Hepatocyte (in vitro differentiated cells): ENCODE results near the gene RNASE13. TPM values are rescaled to one million over a fixed set of nuclear protein-coding genes. Genes with fewer than 3 reads are reported as not detected.
A peak's percentile ranks its signal among the peaks of the same experiment; 100 is the strongest.

Experiments
- DNase-seq: peaks from one replicate; pipeline ENCODE4 v3.0.0-alpha.2; 2016; ENCODE audit warnings: low spot score
- H2AFZ ChIP-seq: fragments of 200-600 bp; sonication (generic); 2 replicates; pipeline ENCODE4 v1.6.0; 2016; ENCODE audit warnings: antibody characterized with exemption, mild to moderate bottlenecking
- H3K27ac ChIP-seq: fragments of 200-600 bp; sonication (generic); 2 replicates; pipeline ENCODE4 v1.5.1; 2016; ENCODE audit warnings: mild to moderate bottlenecking
- H3K27me3 ChIP-seq: fragments of 200-600 bp; sonication (generic); 2 replicates; pipeline ENCODE4 v1.6.1; 2016
- H3K36me3 ChIP-seq: fragments of 200-600 bp; sonication (generic); replicated peaks from 2 replicates; pipeline ENCODE4 v1.5.1; 2016; ENCODE audit warnings: low read depth; ENCODE audit not compliant: insufficient read depth
- H3K4me1 ChIP-seq: fragments of 200-600 bp; sonication (generic); 2 replicates; pipeline ENCODE4 v1.5.1; 2016; ENCODE audit warnings: mild to moderate bottlenecking, moderate library complexity; ENCODE audit not compliant: insufficient read depth
- H3K4me2 ChIP-seq: fragments of 200-600 bp; sonication (generic); 2 replicates; pipeline ENCODE4 v1.6.0; 2016
- H3K4me3 ChIP-seq: fragments of 200-600 bp; sonication (generic); 2 replicates; pipeline ENCODE4 v1.5.1; 2016; ENCODE audit warnings: mild to moderate bottlenecking
- H3K79me2 ChIP-seq: fragments of 200-600 bp; sonication (generic); 2 replicates; pipeline ENCODE4 v1.6.0; 2017; ENCODE audit warnings: mild to moderate bottlenecking
- H3K9me2 ChIP-seq: fragments of 200-600 bp; sonication (generic); replicated peaks from 2 replicates; pipeline ENCODE4 v1.6.0; 2017; ENCODE audit warnings: mild to moderate bottlenecking; ENCODE audit not compliant: insufficient read depth
- H3K9me3 ChIP-seq: fragments of 200-600 bp; sonication (generic); 2 replicates; pipeline ENCODE4 v1.5.1; 2016; ENCODE audit warnings: low read depth, mild to moderate bottlenecking
- H4K20me1 ChIP-seq: fragments of 200-600 bp; sonication (generic); 2 replicates; pipeline ENCODE4 v1.6.0; 2016; ENCODE audit warnings: mild to moderate bottlenecking; ENCODE audit not compliant: insufficient read depth, poor library complexity, severe bottlenecking
- EZH2 ChIP-seq: fragments of 200-600 bp; sonication (generic); IDR thresholded peaks from 2 replicates; pipeline ENCODE4 v1.6.1; 2016; ENCODE audit warnings: antibody characterized with exemption, mild to moderate bottlenecking, borderline replicate concordance
- EZH2phosphoT487 ChIP-seq: fragments of 200-600 bp; sonication (generic); IDR thresholded peaks from one replicate; pipeline ENCODE4 v1.6.1; 2018; ENCODE audit warnings: antibody characterized with exemption, mild to moderate bottlenecking, low read depth, moderate library complexity; ENCODE audit not compliant: unreplicated experiment, severe bottlenecking
- WGBS: methylation state at CpG from one replicate; pipeline ENCODE4 v1.1.6; 2016; ENCODE audit warnings: low lambda C conversion rate; ENCODE audit errors: missing lambda C conversion rate; 5-methylcytosine and 5-hydroxymethylcytosine counted together
- polyA plus RNA-seq: library from polyadenylated mRNA; unstranded; fragments of >200 nt; fragmentation: Nextera tagmentation; extraction: Ambion mirVana; gene quantifications from 2 replicates; pipeline ENCODE4 v1.2.1, GENCODE V29; 2016
- total RNA-seq: library from RNA; depleted of rRNA; stranded (reverse); fragments of >200 nt; gene quantifications from 2 replicates; pipeline ENCODE4 v1.2.3, GENCODE V29; 2014
- TF ChIP-seq, protein P1 (sequence below): fragments of 200-600 bp; sonication (generic); IDR thresholded peaks from 2 replicates; pipeline ENCODE4 v1.5.1; 2016; ENCODE audit warnings: antibody characterized with exemption, mild to moderate bottlenecking; ENCODE audit not compliant: poor library complexity

RNASE13 gene
- total and polyA plus RNA-seq, 2 experiments from 2014 or later: not detected

- H3K9me3 ChIP-seq: no peaks in the 10 kb centered on the region
- peak overlapping the region; percentile 69 for H3K27ac ChIP-seq
- no peak overlapping the region for H3K4me3 ChIP-seq
- peaks cover 19% of the 10 kb centered on the region for H3K4me1 ChIP-seq
- TF ChIP-seq, protein P1, sequence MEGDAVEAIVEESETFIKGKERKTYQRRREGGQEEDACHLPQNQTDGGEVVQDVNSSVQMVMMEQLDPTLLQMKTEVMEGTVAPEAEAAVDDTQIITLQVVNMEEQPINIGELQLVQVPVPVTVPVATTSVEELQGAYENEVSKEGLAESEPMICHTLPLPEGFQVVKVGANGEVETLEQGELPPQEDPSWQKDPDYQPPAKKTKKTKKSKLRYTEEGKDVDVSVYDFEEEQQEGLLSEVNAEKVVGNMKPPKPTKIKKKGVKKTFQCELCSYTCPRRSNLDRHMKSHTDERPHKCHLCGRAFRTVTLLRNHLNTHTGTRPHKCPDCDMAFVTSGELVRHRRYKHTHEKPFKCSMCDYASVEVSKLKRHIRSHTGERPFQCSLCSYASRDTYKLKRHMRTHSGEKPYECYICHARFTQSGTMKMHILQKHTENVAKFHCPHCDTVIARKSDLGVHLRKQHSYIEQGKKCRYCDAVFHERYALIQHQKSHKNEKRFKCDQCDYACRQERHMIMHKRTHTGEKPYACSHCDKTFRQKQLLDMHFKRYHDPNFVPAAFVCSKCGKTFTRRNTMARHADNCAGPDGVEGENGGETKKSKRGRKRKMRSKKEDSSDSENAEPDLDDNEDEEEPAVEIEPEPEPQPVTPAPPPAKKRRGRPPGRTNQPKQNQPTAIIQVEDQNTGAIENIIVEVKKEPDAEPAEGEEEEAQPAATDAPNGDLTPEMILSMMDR: no peak
- no peaks in the 10 kb centered on the region for H3K9me2 ChIP-seq
- no peaks in the 10 kb centered on the region for H4K20me1 ChIP-seq
- H3K79me2 ChIP-seq: no peaks in the 10 kb centered on the region
- H3K36me3 ChIP-seq: no peaks in the 10 kb centered on the region
- peak; percentile 75 for DNase-seq
- WGBS: 52% methylated on average over 10 of the region's 10 CpGs
- H3K27me3 ChIP-seq: no peaks in the 10 kb centered on the region
- peak overlapping the region; percentile 62 for H3K4me2 ChIP-seq
- H2AFZ ChIP-seq: peak overlapping the region; percentile 29
Measured at GRCh38 chr14:21038441-21039422, 4.1 kb upstream of the RNASE13 start.

DNA sequence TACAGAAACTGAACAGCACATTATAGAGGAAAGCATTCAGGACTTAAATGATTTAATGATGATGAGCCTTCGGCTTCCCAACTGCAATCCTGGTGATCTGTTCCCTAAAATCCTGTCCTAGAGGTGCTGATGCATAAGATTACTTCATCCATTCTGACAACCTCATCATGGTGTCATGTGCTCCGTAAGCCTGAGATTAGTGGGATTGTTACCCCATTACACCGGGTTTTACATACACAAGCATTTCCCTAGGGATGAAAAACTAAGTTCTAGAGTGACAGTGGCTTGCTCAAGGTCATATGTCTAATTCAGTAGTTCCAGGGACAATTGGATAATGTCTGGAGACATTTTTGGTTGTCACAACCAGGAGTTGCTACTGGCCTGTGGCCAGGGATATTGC is 2.5 kb upstream of the RNASE13 start:
- no peaks in the 10 kb centered on the region for H3K79me2 ChIP-seq
- H3K36me3 ChIP-seq: no peaks in the 10 kb centered on the region
- no peak overlapping the region for H3K27ac ChIP-seq
- WGBS: 88% methylated on average over 3 of the region's 3 CpGs
- H3K4me2 ChIP-seq: no peak overlapping the region
- no peak for TF ChIP-seq EZH2phosphoT487
- TF ChIP-seq EZH2: no peak
- TF ChIP-seq, protein P1: no peak
- no peak overlapping the region for H3K4me3 ChIP-seq
- H2AFZ ChIP-seq: no peak overlapping the region
- H4K20me1 ChIP-seq: no peaks in the 10 kb centered on the region
- DNase-seq: no peak
- peaks cover 19% of the 10 kb centered on the region for H3K4me1 ChIP-seq
- H3K9me3 ChIP-seq: no peaks in the 10 kb centered on the region
- H3K27me3 ChIP-seq: no peaks in the 10 kb centered on the region
- H3K9me2 ChIP-seq: no peaks in the 10 kb centered on the region

DNA sequence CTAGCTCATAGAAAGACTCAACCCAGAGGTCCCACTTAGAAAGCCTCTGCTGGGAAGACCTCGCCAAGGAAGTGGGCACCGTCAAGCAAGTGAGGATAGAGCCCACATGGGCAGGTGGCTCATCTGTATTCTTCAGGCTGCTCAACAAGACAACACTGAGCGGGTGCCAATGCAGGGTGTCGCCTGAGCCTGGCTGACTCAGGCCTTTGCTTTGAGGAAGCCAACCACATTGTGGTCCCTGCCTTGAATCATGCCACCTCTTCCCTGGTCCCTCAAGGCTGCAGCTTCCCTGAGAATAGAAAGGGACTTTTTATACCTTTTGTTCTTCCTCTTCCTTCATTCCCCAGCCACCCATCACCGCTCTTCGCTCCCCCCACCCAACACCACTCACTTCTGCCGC is 2.1 kb upstream of the RNASE13 start:
- no peaks in the 10 kb centered on the region for H3K36me3 ChIP-seq
- 95% methylated on average over 7 of the region's 7 CpGs for WGBS
- H3K4me3 ChIP-seq: no peak overlapping the region
- H3K9me2 ChIP-seq: no peaks in the 10 kb centered on the region
- no peaks in the 10 kb centered on the region for H3K9me3 ChIP-seq
- H3K4me1 ChIP-seq: peaks cover 19% of the 10 kb centered on the region
- no peak for DNase-seq
- no peak overlapping the region for H3K4me2 ChIP-seq
- H3K27me3 ChIP-seq: no peaks in the 10 kb centered on the region
- TF ChIP-seq EZH2phosphoT487 (no peak), EZH2 (no peak)
- TF ChIP-seq, protein P1: no peak
- H3K79me2 ChIP-seq: no peaks in the 10 kb centered on the region
- no peak overlapping the region for H3K27ac ChIP-seq
- no peaks in the 10 kb centered on the region for H4K20me1 ChIP-seq
- H2AFZ ChIP-seq: no peak overlapping the region
